ENCODE data around the gene CXCL11.

GRCh38 chr4:76061982-76062381 lies 26.1 kb upstream of the CXCL11 start:
- TF ChIP-seq EZH2phosphoT487 (IDR thresholded peaks at IDR 0.05; ENCODE audit: insufficient read depth, low read depth) (no peak), EZH2 (IDR thresholded peaks at IDR 0.05; ENCODE audit: insufficient read depth, poor library complexity, severe bottlenecking) (no peak)

Data from GM23248 (cell line).